ENCODE data around the gene B3GNT2.
"Not testable (repeated sequence)": the region's sequence is repeated elsewhere in the genome, so short reads cannot be mapped to it uniquely, and the experiment has no call there.

Gene B3GNT2, protein sequence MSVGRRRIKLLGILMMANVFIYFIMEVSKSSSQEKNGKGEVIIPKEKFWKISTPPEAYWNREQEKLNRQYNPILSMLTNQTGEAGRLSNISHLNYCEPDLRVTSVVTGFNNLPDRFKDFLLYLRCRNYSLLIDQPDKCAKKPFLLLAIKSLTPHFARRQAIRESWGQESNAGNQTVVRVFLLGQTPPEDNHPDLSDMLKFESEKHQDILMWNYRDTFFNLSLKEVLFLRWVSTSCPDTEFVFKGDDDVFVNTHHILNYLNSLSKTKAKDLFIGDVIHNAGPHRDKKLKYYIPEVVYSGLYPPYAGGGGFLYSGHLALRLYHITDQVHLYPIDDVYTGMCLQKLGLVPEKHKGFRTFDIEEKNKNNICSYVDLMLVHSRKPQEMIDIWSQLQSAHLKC

DNA sequence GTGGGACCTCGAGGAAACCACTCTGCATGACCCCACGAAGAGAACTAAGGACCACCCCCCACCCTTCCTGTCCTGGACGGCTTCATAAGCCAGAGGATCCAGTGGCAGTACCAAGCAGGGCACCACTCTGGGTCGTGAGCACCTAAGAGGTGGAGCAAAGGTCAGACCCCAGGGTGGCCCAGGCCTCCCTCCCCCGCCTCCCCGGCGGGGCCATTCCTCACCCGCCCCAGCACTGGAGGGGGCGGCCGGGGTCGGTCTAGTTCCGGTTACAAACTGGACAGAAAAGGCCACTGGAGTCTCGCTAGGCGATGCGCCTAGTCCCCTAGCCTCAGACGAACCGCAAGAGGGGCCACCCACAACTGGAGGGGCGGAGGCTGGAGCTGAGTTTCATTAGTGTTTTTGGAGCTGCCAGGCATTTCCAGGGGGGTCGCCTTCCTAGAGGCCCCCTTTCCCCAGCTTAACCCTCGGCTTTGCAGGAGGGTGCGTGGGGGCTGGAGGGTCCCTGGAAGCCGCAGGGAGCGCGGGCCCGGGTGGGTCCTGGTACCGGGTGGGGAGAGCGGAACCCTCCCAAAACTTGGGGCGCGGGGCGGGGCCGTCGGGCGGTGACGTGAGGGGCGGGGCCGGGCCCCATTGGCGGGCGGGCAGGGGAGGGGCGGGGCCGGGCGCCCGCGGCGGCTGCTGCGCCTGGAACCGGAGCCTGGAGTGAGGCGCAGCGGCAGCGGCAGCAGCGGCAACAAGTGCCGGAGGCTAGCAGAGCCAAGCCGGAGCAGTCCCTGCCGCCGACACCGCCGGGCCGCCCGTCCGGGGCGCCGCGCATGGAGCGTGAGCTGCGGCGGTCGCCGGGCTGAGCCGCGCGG lies at the start of gene B3GNT2:
Gene B3GNT2 (plus strand): TSS at position 695 of the 857 bp plus-strand sequence. CDS start 26,106 bp downstream, outside the sequence.
- no peaks in the 10 kb centered on the region for H3K9me3 ChIP-seq (ENCODE audit: insufficient read depth, low read depth, low read length)
- H3K4me2 ChIP-seq (ENCODE audit: low read depth, low read length, poor library complexity, severe bottlenecking): peak within 1 kb of the TSS; percentile 78
- H3F3A ChIP-seq (ENCODE audit: low read depth): no peaks in the 10 kb centered on the region
- H3K79me2 ChIP-seq (ENCODE audit: insufficient read depth, low read length): peaks cover 96% of the 10 kb centered on the region
- peaks cover 18% of the 10 kb centered on the region for H3K27me3 ChIP-seq (ENCODE audit: insufficient read depth, low read length, poor library complexity, severe bottlenecking)
- peak within 1 kb of the TSS; percentile 95 for H3K9ac ChIP-seq (ENCODE audit: low read depth, low read length, poor library complexity, severe bottlenecking)
- peaks cover 42% of the 10 kb centered on the region for H4K20me1 ChIP-seq (ENCODE audit: insufficient read depth, low read length, poor library complexity, severe bottlenecking)
- TF ChIP-seq, protein P1, sequence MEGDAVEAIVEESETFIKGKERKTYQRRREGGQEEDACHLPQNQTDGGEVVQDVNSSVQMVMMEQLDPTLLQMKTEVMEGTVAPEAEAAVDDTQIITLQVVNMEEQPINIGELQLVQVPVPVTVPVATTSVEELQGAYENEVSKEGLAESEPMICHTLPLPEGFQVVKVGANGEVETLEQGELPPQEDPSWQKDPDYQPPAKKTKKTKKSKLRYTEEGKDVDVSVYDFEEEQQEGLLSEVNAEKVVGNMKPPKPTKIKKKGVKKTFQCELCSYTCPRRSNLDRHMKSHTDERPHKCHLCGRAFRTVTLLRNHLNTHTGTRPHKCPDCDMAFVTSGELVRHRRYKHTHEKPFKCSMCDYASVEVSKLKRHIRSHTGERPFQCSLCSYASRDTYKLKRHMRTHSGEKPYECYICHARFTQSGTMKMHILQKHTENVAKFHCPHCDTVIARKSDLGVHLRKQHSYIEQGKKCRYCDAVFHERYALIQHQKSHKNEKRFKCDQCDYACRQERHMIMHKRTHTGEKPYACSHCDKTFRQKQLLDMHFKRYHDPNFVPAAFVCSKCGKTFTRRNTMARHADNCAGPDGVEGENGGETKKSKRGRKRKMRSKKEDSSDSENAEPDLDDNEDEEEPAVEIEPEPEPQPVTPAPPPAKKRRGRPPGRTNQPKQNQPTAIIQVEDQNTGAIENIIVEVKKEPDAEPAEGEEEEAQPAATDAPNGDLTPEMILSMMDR (conservative IDR thresholded peaks at IDR 0.05; ENCODE audit: low read length): no peak
- no peak for TF ChIP-seq EZH2phosphoT487 (IDR thresholded peaks at IDR 0.05; ENCODE audit: borderline replicate concordance)
- peaks cover 47% of the 10 kb centered on the region for H3K4me1 ChIP-seq (ENCODE audit: insufficient read depth, low read length, poor library complexity, severe bottlenecking)
- peak within 1 kb of the TSS; percentile 86 for H3K4me3 ChIP-seq (ENCODE audit: low read length, poor library complexity, severe bottlenecking)
- peaks cover 33% of the 10 kb centered on the region; the same call in 1 of the 2 replicates for H3K36me3 ChIP-seq (ENCODE audit: insufficient read depth, low read length)
- no peak within 1 kb of the TSS for H2AFZ ChIP-seq (ENCODE audit: low read length)
- no peaks in the 10 kb centered on the region for H3K9me2 ChIP-seq (replicated peaks; ENCODE audit: low read depth, low read length)

DNA sequence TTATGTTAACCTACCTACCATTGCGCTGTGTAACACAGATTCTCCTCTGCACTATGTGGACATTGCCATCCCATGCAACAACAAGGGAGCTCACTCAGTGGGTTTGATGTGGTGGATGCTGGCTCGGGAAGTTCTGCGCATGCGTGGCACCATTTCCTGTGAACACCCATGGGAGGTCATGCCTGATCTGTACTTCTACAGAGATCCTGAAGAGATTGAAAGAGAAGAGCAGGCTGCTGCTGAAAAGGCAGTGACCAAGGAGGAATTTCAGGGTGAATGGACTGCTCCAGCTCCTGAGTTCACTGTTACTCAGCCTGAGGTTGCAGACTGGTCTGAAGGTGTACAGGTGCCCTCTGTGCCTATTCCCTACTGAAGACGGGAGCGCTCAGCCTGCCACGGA lies 49.1 kb upstream of the B3GNT2 start:
- H3F3A ChIP-seq (ENCODE audit: low read depth); H3K9me3 ChIP-seq (ENCODE audit: insufficient read depth, low read depth, low read length); H3K9me2 ChIP-seq (replicated peaks; ENCODE audit: low read depth, low read length); H3K9ac ChIP-seq (ENCODE audit: low read depth, low read length, poor library complexity, severe bottlenecking); H3K36me3 ChIP-seq (ENCODE audit: insufficient read depth, low read length); H3K4me3 ChIP-seq (ENCODE audit: low read length, poor library complexity, severe bottlenecking); H4K20me1 ChIP-seq (ENCODE audit: insufficient read depth, low read length, poor library complexity, severe bottlenecking); H2AFZ ChIP-seq (ENCODE audit: low read length); H3K27me3 ChIP-seq (ENCODE audit: insufficient read depth, low read length, poor library complexity, severe bottlenecking): not testable (repeated sequence)
- H3K4me1 ChIP-seq (ENCODE audit: insufficient read depth, low read length, poor library complexity, severe bottlenecking): peaks cover 69% of the 10 kb centered on the region
- H3K79me2 ChIP-seq (ENCODE audit: insufficient read depth, low read length): peaks cover 73% of the 10 kb centered on the region
- peak overlapping the region; percentile 25 for H3K4me2 ChIP-seq (ENCODE audit: low read depth, low read length, poor library complexity, severe bottlenecking)

DNA sequence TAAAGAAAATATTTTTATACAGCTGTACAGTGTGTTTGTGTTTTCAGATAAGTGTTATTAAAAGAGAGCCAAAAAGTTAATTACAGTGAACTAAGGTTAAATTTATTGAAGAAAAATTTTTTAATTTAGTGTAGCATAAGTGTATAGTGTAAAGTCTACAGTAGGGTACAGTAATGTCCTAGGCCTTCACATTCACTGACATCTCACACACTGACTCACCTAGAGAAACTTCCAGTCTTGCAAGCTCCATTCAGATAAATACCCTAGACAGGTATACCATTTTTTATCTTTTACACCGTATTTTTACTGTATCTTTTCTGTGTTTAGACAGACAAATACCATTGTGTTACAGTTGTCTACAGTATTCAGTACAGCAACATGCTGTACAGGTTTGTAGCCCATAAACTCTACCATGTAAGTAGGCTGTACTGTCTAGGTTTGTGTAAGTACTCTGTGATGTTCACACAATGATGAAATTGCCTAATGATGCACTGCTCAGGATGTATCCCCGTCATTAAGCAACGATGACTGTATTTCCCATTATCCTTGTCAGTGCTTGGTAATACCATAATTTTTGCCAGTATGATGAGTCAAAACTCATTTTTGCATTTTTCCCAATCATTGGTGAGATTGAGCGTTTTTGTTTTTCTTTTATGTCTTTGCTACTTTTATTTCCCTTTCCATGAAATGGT lies 48.2 kb upstream of the B3GNT2 start:
- Histone ChIP-seq H3K36me3 (ENCODE audit: insufficient read depth, low read length) (no peaks in the 10 kb centered on the region), H3K27me3 (ENCODE audit: insufficient read depth, low read length, poor library complexity, severe bottlenecking) (no peaks in the 10 kb centered on the region), H3F3A (ENCODE audit: low read depth) (0 out of 2 replicates have a peak, but pooled peaks cover 2% of the 10 kb centered on the region), H3K9ac (ENCODE audit: low read depth, low read length, poor library complexity, severe bottlenecking) (no peak overlapping the region), H3K4me2 (ENCODE audit: low read depth, low read length, poor library complexity, severe bottlenecking) (peak overlapping the region; percentile 4), H3K9me3 (ENCODE audit: insufficient read depth, low read depth, low read length) (no peaks in the 10 kb centered on the region), H4K20me1 (ENCODE audit: insufficient read depth, low read length, poor library complexity, severe bottlenecking) (no peaks in the 10 kb centered on the region), H3K4me1 (ENCODE audit: insufficient read depth, low read length, poor library complexity, severe bottlenecking) (peaks cover 66% of the 10 kb centered on the region), H3K4me3 (ENCODE audit: low read length, poor library complexity, severe bottlenecking) (no peak overlapping the region), H2AFZ (ENCODE audit: low read length) (no peak overlapping the region), H3K79me2 (ENCODE audit: insufficient read depth, low read length) (peaks cover 67% of the 10 kb centered on the region), H3K9me2 (replicated peaks; ENCODE audit: low read depth, low read length) (no peaks in the 10 kb centered on the region)
- TF ChIP-seq, protein P1 (conservative IDR thresholded peaks at IDR 0.05; ENCODE audit: low read length): no peak
- TF ChIP-seq EZH2phosphoT487 (IDR thresholded peaks at IDR 0.05; ENCODE audit: borderline replicate concordance): no peak

All from Loucy (cell line).